Stomach (tissue), 9 donors: ENCODE measurements around the gene CCNE1. TPM values are rescaled to one million over a fixed set of nuclear protein-coding genes. Genes with fewer than 3 reads are reported as not detected.

Experiments
- DNase-seq, 2 donors: peaks; one replicate each; pipeline versions ENCODE4 v3.0.0 to v3.0.0-alpha.2; 2013 to 2019
- H3K27ac ChIP-seq, 5 donors: fragments of 200-600 bp in 4 of 5; sonication (generic) in 4 of 5; one replicate each; pipeline ENCODE4 v1.5.1; 2013 to 2019; ENCODE audit warnings: mild to moderate bottlenecking in 1 of 5, moderate library complexity in 1 of 5
- H3K27me3 ChIP-seq, 3 donors: fragments of 200-600 bp; sonication (generic); one replicate each; pipeline ENCODE4 v1.5.1; 2017 to 2019; ENCODE audit warnings: mixed run types in 1 of 3
- H3K36me3 ChIP-seq, 4 donors: fragments of 200-600 bp; sonication (generic); 1 replicate in 3 of 4; 2 replicates in 1 of 4; pipeline ENCODE4 v1.5.1; 2016 to 2019
- H3K4me1 ChIP-seq, 4 donors: fragments of 200-600 bp; sonication (generic); one replicate each; pipeline ENCODE4 v1.5.1; 2016 to 2019
- H3K4me3 ChIP-seq, 4 donors: fragments of 200-600 bp; sonication (generic) in 3 of 4; one replicate each; pipeline ENCODE4 v1.5.1; 2016 to 2019; ENCODE audit warnings: mild to moderate bottlenecking in 1 of 4
- H3K9me3 ChIP-seq, 4 donors: fragments of 200-600 bp; sonication (generic); one replicate each; pipeline ENCODE4 v1.5.1; 2016 to 2019
- EP300 ChIP-seq: sonication (generic); formaldehyde crosslinking; IDR thresholded peaks from one replicate; pipeline ENCODE4 v1.6.1; 2017; ENCODE audit warnings: antibody characterized with exemption
- POLR2A ChIP-seq, 4 donors: fragments of 450-650 bp; IDR thresholded peaks; one replicate each; pipeline ENCODE4 v1.6.1; 2016; ENCODE audit warnings: antibody characterized with exemption in 4 of 4, control low read depth in 2 of 4, mild to moderate bottlenecking in 1 of 4, moderate library complexity in 1 of 4
- POLR2AphosphoS5 ChIP-seq, 3 donors: sonication (generic); formaldehyde crosslinking; IDR thresholded peaks; one replicate each; pipeline ENCODE4 v1.6.1; 2016; ENCODE audit warnings: antibody characterized with exemption in 3 of 3
- WGBS, 5 donors: extraction: QIAGEN DNeasy Blood & Tissue Kit in 3 of 5; methylation state at CpG; one replicate each; pipeline versions ENCODE4 v1.1.5 to v1.1.7; 2013 to 2018; 5-methylcytosine and 5-hydroxymethylcytosine counted together
- intact Hi-C: fragments of 100-400 bp; cut with DNase I; formaldehyde crosslinking; loops from one replicate; pipeline ENCODE4 v1.15.1; 2023; ENCODE audit warnings: low total_unique reads
- polyA plus RNA-seq, 3 donors: library from polyadenylated mRNA; stranded (reverse); fragments of 200-250 nt; gene quantifications; one replicate each; pipeline ENCODE4 v1.2.3, GENCODE V29; 2013
- total RNA-seq, 5 donors: library from RNA; depleted of rRNA; stranded (reverse); fragments of >200 nt; gene quantifications; one replicate each; pipeline versions ENCODE4 v1.1.0 to v1.2.3, GENCODE V29; 2014 to 2016
- TF ChIP-seq, protein P1 (sequence below), 7 experiments: fragments of 450-650 bp in 4 of 7; fragments of 200-600 bp in 3 of 7; sonication (generic) in 3 of 7; IDR thresholded peaks; one replicate each; pipeline ENCODE4 v1.5.1; 2016 to 2019; ENCODE audit warnings: antibody characterized with exemption in 7 of 7, control low read depth in 2 of 7, mild to moderate bottlenecking in 1 of 7
- donor health status: healthy with polysubstance abuse.
- donor health status: Bipolar disorder and iron deficiency.
- donor health status: healthy.

Gene CCNE1
- total and polyA plus RNA-seq, 8 donors: 1.7 to 3.7 (median 3.1) TPM; not detected in 3

DNA sequence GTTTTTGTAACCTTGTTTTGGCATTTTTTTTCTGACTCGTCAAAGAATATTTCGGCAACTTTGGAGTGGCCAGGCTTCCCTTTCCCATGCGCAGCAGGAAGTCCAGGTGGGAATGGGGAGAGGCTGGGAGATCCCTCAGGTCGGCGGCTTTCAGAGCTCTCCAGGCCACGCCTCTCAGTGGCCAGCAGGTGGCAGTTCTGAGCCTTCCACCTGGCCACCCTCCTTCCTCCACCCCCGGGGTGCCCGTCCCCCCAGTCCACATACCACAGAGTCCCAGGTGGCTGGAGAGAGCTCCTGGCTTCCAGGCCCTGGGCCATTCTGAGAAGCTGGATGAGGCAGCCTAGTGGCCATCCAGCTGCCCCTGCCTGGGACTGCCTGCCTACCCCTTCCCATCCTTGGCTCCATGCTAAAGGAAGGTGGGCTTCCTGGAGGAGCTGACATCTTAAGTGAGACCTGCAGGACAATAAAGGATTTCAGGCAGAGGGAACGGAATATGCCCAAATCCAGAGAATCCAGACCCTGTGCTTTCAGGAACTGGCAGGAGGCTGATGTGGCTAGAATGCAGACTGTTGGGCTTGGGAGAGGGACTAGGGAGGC, 46.3 kb downstream of the CCNE1 start:
- peak; percentile 50 to 77 for DNase-seq
- no peak overlapping the region for H3K4me3 ChIP-seq
- WGBS, 5 donors: 15 to 22% (median 19%) methylated on average over 9 of the region's 9 CpGs
- H3K27me3 ChIP-seq: peaks cover 0 to 61% (median 11%) of the 10 kb centered on the region in 3 donors
- TF ChIP-seq POLR2AphosphoS5 (IDR thresholded peaks at IDR 0.05): no peak
- TF ChIP-seq, protein P1, sequence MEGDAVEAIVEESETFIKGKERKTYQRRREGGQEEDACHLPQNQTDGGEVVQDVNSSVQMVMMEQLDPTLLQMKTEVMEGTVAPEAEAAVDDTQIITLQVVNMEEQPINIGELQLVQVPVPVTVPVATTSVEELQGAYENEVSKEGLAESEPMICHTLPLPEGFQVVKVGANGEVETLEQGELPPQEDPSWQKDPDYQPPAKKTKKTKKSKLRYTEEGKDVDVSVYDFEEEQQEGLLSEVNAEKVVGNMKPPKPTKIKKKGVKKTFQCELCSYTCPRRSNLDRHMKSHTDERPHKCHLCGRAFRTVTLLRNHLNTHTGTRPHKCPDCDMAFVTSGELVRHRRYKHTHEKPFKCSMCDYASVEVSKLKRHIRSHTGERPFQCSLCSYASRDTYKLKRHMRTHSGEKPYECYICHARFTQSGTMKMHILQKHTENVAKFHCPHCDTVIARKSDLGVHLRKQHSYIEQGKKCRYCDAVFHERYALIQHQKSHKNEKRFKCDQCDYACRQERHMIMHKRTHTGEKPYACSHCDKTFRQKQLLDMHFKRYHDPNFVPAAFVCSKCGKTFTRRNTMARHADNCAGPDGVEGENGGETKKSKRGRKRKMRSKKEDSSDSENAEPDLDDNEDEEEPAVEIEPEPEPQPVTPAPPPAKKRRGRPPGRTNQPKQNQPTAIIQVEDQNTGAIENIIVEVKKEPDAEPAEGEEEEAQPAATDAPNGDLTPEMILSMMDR (IDR thresholded peaks at IDR 0.05): peak in 5 of 7 experiments; percentile 6 to 63 (median 32)
- no peaks in the 10 kb centered on the region for H3K4me1 ChIP-seq
- H3K27ac ChIP-seq: no peak overlapping the region
- intact Hi-C loops: no loop called here
- no peaks in the 10 kb centered on the region for H3K9me3 ChIP-seq
- H3K36me3 ChIP-seq: no peaks in the 10 kb centered on the region

DNA sequence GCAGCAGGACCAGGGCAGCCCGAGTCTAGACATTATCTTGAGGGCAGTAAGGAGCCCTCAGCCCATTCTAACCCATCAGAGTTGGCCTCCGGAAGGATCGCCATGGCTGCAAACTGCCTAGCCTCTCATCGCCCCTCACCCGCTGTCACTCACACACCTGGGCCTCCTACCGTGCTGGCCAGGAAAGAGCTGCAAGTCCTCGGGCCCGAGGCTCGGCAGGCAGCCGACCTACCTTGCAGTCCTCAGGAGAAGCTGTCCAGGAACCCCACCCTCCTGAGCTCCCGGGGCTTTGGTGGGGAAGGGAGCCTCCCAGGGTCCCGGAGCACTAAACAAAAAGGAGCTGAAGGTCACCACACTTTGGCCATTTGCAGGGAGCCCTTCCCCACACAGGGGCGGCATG, 46.8 kb downstream of the CCNE1 start:
- peaks cover 0 to 66% (median 10%) of the 10 kb centered on the region in 3 donors for H3K27me3 ChIP-seq
- H3K36me3 ChIP-seq: no peaks in the 10 kb centered on the region
- no peak for DNase-seq
- intact Hi-C loops: no loop called here
- TF ChIP-seq EP300 (no peak), POLR2AphosphoS5 (IDR thresholded peaks at IDR 0.05) (no peak), POLR2A (IDR thresholded peaks at IDR 0.05) (no peak)
- TF ChIP-seq, protein P1 (IDR thresholded peaks at IDR 0.05): no peak
- no peaks in the 10 kb centered on the region for H3K9me3 ChIP-seq
- 22 to 43% (median 34%) methylated on average over 9 to 13 of the region's 13 CpGs for WGBS, 5 donors
- no peak overlapping the region for H3K27ac ChIP-seq
- H3K4me3 ChIP-seq: no peak overlapping the region
- no peaks in the 10 kb centered on the region for H3K4me1 ChIP-seq

DNA sequence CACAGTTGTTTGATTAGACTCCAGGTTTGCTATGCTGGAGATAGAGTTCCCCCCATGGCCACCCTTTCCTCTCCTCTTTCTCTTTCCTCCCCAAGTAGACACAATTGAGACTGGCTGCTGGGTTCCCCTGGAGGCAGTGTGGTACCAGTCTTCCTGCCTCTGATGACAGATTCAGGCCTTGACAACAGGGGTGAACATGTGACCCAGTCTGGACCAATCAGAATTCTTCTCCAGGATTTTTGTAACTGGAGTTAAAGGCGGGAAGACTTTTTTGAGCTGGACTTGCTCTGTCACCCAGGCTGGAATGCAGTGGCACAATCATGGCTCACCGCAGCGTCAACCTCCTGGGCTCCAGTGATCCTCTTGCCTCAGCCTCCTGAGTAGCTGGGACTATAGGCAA, 48.7 kb downstream of the CCNE1 start:
- Histone ChIP-seq H3K27ac (no peak overlapping the region), H3K9me3 (no peaks in the 10 kb centered on the region), H3K4me1 (no peaks in the 10 kb centered on the region), H3K27me3 (peaks cover 0 to 71% (median 12%) of the 10 kb centered on the region in 3 donors), H3K4me3 (no peak overlapping the region), H3K36me3 (no peaks in the 10 kb centered on the region)
- DNase-seq: no peak
- no peak for TF ChIP-seq EP300
- TF ChIP-seq, protein P1 (IDR thresholded peaks at IDR 0.05): no peak
- no peak for TF ChIP-seq POLR2A (IDR thresholded peaks at IDR 0.05)
- no peak for TF ChIP-seq POLR2AphosphoS5 (IDR thresholded peaks at IDR 0.05)
- intact Hi-C loops: no loop called here
- WGBS, 5 donors: 84 to 94% (median 90%) methylated on average over 2 to 3 of the region's 3 CpGs

DNA sequence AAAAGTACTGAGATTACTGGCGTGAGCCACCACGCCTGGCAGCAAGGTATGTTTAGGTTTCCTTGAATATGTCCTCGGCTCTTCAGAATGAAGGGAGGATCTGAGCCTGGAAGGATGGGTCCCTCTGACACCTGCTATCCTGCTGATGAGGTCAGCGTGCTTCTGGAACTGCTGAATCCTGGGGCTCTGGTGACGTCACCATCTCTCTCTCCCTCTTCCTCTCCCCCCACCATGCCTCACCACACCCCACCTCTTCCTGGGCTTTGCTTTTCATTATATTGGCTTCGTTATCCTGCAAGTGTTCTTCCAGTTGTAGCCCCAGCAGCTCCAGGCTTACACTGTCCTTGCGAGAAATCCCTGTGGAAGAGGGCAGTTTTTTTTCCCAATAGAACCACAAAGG, 49.8 kb downstream of the CCNE1 start:
- Histone ChIP-seq H3K27ac (no peak overlapping the region), H3K4me3 (no peak overlapping the region), H3K9me3 (no peaks in the 10 kb centered on the region), H3K36me3 (no peaks in the 10 kb centered on the region), H3K27me3 (peaks cover 0 to 70% (median 12%) of the 10 kb centered on the region in 3 donors), H3K4me1 (no peaks in the 10 kb centered on the region)
- intact Hi-C loops: no loop called here
- WGBS, 5 donors: 77 to 86% (median 81%) methylated on average over 7 of the region's 7 CpGs
- no peak for DNase-seq
- TF ChIP-seq POLR2AphosphoS5 (IDR thresholded peaks at IDR 0.05): no peak
- no peak for TF ChIP-seq POLR2A (IDR thresholded peaks at IDR 0.05)
- TF ChIP-seq EP300: no peak
- TF ChIP-seq, protein P1 (IDR thresholded peaks at IDR 0.05): no peak
